CD14-positive monocyte (primary cell): ENCODE measurements around the gene LCLAT1. TPM values are rescaled to one million over a fixed set of nuclear protein-coding genes. Genes with fewer than 3 reads are reported as not detected.
A peak's percentile ranks its signal among the peaks of the same experiment; 100 is the strongest.
"Not testable (repeated sequence)": the region's sequence is repeated elsewhere in the genome, so short reads cannot be mapped to it uniquely, and the experiment has no call there.

Experiments used
- DNase-seq, 3 donors: peaks; one replicate each; pipeline ENCODE4 v3.0.0-alpha.2; 2011 to 2022
- H2AFZ ChIP-seq: 2 replicates; pipeline ENCODE4 v1.6.0; 2012; ENCODE audit warnings: mild to moderate bottlenecking, low read depth, low read length, inconsistent platforms; ENCODE audit not compliant: insufficient read depth, poor library complexity, severe bottlenecking
- H3K27ac ChIP-seq, 2 donors: 1 replicate in 1 of 2; 2 replicates in 1 of 2; pipeline ENCODE4 v1.5.1; 2012 to 2013; ENCODE audit warnings: low read length in 2 of 2, control low read depth in 1 of 2, inconsistent platforms in 1 of 2, low read depth in 1 of 2, mild to moderate bottlenecking in 1 of 2
- H3K27me3 ChIP-seq, 2 donors: one replicate each; pipeline versions ENCODE4 v1.6.0 to v1.6.1; 2011 to 2013; ENCODE audit warnings: low read length in 2 of 2; ENCODE audit not compliant: control insufficient read depth in 2 of 2, insufficient read depth in 2 of 2
- H3K36me3 ChIP-seq, 2 donors: replicated peaks in 1 of 2; 1 replicate in 1 of 2; 2 replicates in 1 of 2; pipeline versions ENCODE4 v1.5.1 to v1.6.1; 2012 to 2013; ENCODE audit warnings: low read length in 2 of 2, control low read depth in 1 of 2, inconsistent platforms in 1 of 2, mild to moderate bottlenecking in 1 of 2; ENCODE audit not compliant: insufficient read depth in 2 of 2, control insufficient read depth in 1 of 2
- H3K4me1 ChIP-seq, 2 donors: 1 replicate in 1 of 2; 2 replicates in 1 of 2; pipeline versions ENCODE4 v1.5.1 to v1.6.1; 2012 to 2013; ENCODE audit warnings: low read length in 2 of 2, control low read depth in 1 of 2, inconsistent platforms in 1 of 2, mild to moderate bottlenecking in 1 of 2, moderate library complexity in 1 of 2; ENCODE audit not compliant: insufficient read depth in 2 of 2, control insufficient read depth in 1 of 2
- H3K4me2 ChIP-seq: replicated peaks from 2 replicates; pipeline ENCODE3; 2012; ENCODE audit warnings: low read length, moderate library complexity, mild to moderate bottlenecking; ENCODE audit not compliant: poor library complexity, severe bottlenecking; ENCODE audit errors: extremely low read depth
- H3K4me3 ChIP-seq, 3 experiments: fragments of 200-600 bp in 1 of 3; sonication (generic) in 1 of 3; replicated peaks in 1 of 3; 1 replicate in 2 of 3; 2 replicates in 1 of 3; pipeline ENCODE4 v1.5.1; 2011 to 2013; ENCODE audit warnings: low read length in 3 of 3, mild to moderate bottlenecking in 3 of 3, control low read depth in 2 of 3, low read depth in 2 of 3, inconsistent platforms in 1 of 3, moderate library complexity in 1 of 3
- H3K79me2 ChIP-seq: 2 replicates; pipeline ENCODE4 v1.6.0; 2012; ENCODE audit warnings: mild to moderate bottlenecking, control low read depth, inconsistent platforms, low read length, moderate library complexity; ENCODE audit not compliant: insufficient read depth
- H3K9ac ChIP-seq: 2 replicates; pipeline ENCODE4 v1.6.0; 2017; ENCODE audit warnings: low read length, mild to moderate bottlenecking; ENCODE audit not compliant: insufficient read depth, poor library complexity, severe bottlenecking
- H3K9me3 ChIP-seq, 2 donors: replicated peaks in 1 of 2; 1 replicate in 1 of 2; 2 replicates in 1 of 2; pipeline versions ENCODE4 v1.5.1 to v1.6.1; 2012 to 2013; ENCODE audit warnings: low read length in 2 of 2, control low read depth in 1 of 2; ENCODE audit not compliant: control insufficient read depth in 1 of 2, insufficient read depth in 1 of 2
- H4K20me1 ChIP-seq: 2 replicates; pipeline ENCODE4 v1.6.0; 2012; ENCODE audit warnings: mild to moderate bottlenecking, low read length, control low read depth, moderate library complexity; ENCODE audit not compliant: insufficient read depth
- H3K27ac Mint-ChIP-seq, 7 donors: one replicate each; pipeline ENCODE4 v1.8.0; 2020; ENCODE audit warnings: mild to moderate bottlenecking in 7 of 7, mixed read lengths in 7 of 7, moderate library complexity in 6 of 7, inconsistent platforms in 2 of 7
- H3K27me3 Mint-ChIP-seq, 3 donors: one replicate each; pipeline ENCODE4 v1.8.0; 2021 to 2022; ENCODE audit warnings: low read depth in 3 of 3, mild to moderate bottlenecking in 3 of 3, mixed read lengths in 3 of 3, moderate library complexity in 3 of 3, inconsistent platforms in 1 of 3
- H3K36me3 Mint-ChIP-seq, 2 donors: one replicate each; pipeline ENCODE4 v1.8.0; 2020; ENCODE audit warnings: mixed read lengths in 2 of 2, inconsistent platforms in 1 of 2, mild to moderate bottlenecking in 1 of 2
- H3K4me1 Mint-ChIP-seq: one replicate; pipeline ENCODE4 v1.8.0; 2020; ENCODE audit warnings: mild to moderate bottlenecking, mixed read lengths
- H3K4me3 Mint-ChIP-seq, 2 donors: one replicate each; pipeline ENCODE4 v1.8.0; 2020; ENCODE audit warnings: mild to moderate bottlenecking in 2 of 2, mixed read lengths in 2 of 2, moderate library complexity in 1 of 2
- H3K9me3 Mint-ChIP-seq, 7 donors: one replicate each; pipeline ENCODE4 v1.8.0; 2020 to 2022; ENCODE audit warnings: mixed read lengths in 7 of 7, mild to moderate bottlenecking in 6 of 7, moderate library complexity in 6 of 7, inconsistent platforms in 2 of 7
- WGBS: methylation state at CpG from one replicate; pipeline ENCODE4 v1.1.5; 2013; ENCODE audit warnings: missing lambda C conversion rate; ENCODE audit not compliant: insufficient coverage; 5-methylcytosine and 5-hydroxymethylcytosine counted together
- intact Hi-C, 2 donors: fragments of 100-400 bp; cut with micrococcal nuclease; formaldehyde crosslinking; loops; one replicate each; pipeline versions ENCODE4 v1.15.0 to v1.15.1; 2023
- polyA plus RNA-seq, 3 donors: library from polyadenylated mRNA; depleted of rRNA in 1 of 3; unstranded in 2 of 3; stranded (reverse) in 1 of 3; fragments of 300-500 nt in 2 of 3; fragments of >200 nt in 1 of 3; fragmentation: Illumina TruSeq in 2 of 3; gene quantifications; 1 replicate in 2 of 3; 2 replicates in 1 of 3; pipeline ENCODE4 v1.2.3, GENCODE V29; 2012 to 2021
- TF ChIP-seq, protein P1 (sequence below): fragments of 200-600 bp; IDR thresholded peaks from one replicate; pipeline ENCODE4 v1.8.0; 2022; ENCODE audit warnings: antibody characterized with exemption, mild to moderate bottlenecking

Gene LCLAT1
- polyA plus RNA-seq, 3 donors = 1.2 to 5.7 (median 1.3) TPM

DNA sequence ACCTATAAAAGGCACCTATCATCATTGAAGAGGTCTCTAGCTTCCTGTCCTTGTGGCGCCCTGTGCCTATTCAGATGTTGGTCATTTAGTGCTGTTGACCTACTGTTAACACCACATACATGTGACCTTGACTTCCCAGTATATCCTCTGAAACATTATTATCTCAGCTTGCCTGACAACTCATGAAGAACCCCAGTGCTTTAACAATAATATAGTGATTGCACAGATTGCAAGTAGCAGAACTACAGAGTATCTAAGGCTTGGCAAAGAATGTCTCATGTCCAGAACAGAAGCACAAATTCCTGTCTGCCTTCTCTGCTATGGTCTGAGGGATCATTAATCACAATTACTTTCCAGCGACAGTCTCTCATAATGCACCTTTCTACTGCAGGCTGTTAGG lies 165.3 kb downstream of the LCLAT1 start:
- no peak overlapping the region for H3K4me3 Mint-ChIP-seq
- H3K27me3 ChIP-seq = no peaks in the 10 kb centered on the region
- intact Hi-C loops = no loop called here
- H3K27me3 Mint-ChIP-seq = peaks cover 0 to 1% (median 0%) of the 10 kb centered on the region in 3 donors
- no peak overlapping the region for H3K27ac Mint-ChIP-seq
- TF ChIP-seq, protein P1, sequence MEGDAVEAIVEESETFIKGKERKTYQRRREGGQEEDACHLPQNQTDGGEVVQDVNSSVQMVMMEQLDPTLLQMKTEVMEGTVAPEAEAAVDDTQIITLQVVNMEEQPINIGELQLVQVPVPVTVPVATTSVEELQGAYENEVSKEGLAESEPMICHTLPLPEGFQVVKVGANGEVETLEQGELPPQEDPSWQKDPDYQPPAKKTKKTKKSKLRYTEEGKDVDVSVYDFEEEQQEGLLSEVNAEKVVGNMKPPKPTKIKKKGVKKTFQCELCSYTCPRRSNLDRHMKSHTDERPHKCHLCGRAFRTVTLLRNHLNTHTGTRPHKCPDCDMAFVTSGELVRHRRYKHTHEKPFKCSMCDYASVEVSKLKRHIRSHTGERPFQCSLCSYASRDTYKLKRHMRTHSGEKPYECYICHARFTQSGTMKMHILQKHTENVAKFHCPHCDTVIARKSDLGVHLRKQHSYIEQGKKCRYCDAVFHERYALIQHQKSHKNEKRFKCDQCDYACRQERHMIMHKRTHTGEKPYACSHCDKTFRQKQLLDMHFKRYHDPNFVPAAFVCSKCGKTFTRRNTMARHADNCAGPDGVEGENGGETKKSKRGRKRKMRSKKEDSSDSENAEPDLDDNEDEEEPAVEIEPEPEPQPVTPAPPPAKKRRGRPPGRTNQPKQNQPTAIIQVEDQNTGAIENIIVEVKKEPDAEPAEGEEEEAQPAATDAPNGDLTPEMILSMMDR = no peak
- WGBS = no CpG with 5 or more reads among the region's 2 CpGs
- H3K4me2 ChIP-seq = no peak overlapping the region
- peaks cover 0 to 1% (median 0%) of the 10 kb centered on the region in 7 donors for H3K9me3 Mint-ChIP-seq
- H3K4me1 Mint-ChIP-seq = peaks cover 14% of the 10 kb centered on the region
- no peak overlapping the region for H3K9ac ChIP-seq
- no peaks in the 10 kb centered on the region for H3K9me3 ChIP-seq
- H3K27ac ChIP-seq = no peak overlapping the region
- no peaks in the 10 kb centered on the region for H3K79me2 ChIP-seq
- peaks cover 0 to 3% of the 10 kb centered on the region in 2 donors for H3K36me3 Mint-ChIP-seq
- no peak overlapping the region for H2AFZ ChIP-seq
- no peak overlapping the region for H3K4me3 ChIP-seq
- H3K36me3 ChIP-seq = no peaks in the 10 kb centered on the region
- no peaks in the 10 kb centered on the region for H4K20me1 ChIP-seq
- H3K4me1 ChIP-seq = peaks cover 0 to 3% of the 10 kb centered on the region in 2 donors
- no peak for DNase-seq

DNA sequence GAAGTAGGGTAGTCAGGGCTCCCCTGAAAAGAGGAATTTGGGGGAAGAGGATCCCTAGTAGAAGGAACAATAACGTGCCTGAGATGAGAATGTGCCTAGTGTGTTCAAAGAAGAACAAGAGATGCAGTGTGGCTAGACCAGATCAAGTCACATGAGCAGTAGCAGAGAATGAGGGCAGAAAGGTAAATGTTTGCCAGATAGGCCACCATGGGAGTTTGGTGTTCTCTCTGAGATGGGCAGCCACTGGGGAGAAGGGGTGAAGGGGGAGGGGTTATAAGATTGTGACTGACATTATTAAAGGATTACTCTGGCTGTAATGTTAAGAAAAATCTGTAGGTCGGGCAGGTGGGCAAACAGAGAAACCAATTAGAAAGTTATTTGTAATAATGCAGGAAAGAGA lies 166.0 kb downstream of the LCLAT1 start:
- Histone ChIP-seq H3K27ac (no peak overlapping the region), H3K27me3 (no peaks in the 10 kb centered on the region), H2AFZ (no peak overlapping the region), H3K9me3 (no peaks in the 10 kb centered on the region), H3K4me3 (no peak overlapping the region), H3K4me1 (peaks cover 0 to 3% of the 10 kb centered on the region in 2 donors), H3K9ac (no peak overlapping the region), H4K20me1 (no peaks in the 10 kb centered on the region), H3K36me3 (no peaks in the 10 kb centered on the region), H3K79me2 (no peaks in the 10 kb centered on the region), H3K4me2 (no peak overlapping the region)
- intact Hi-C loops = no loop called here
- no peak overlapping the region for H3K4me3 Mint-ChIP-seq
- no peak for DNase-seq
- H3K27ac Mint-ChIP-seq = peak overlapping the region in 3 of 7 donors; percentile 23 to 68 (median 38)
- peaks cover 14% of the 10 kb centered on the region for H3K4me1 Mint-ChIP-seq
- WGBS = 41% methylated on average over 2 of the region's 2 CpGs
- peaks cover 0 to 1% (median 0%) of the 10 kb centered on the region in 3 donors for H3K27me3 Mint-ChIP-seq
- TF ChIP-seq, protein P1 = no peak
- H3K9me3 Mint-ChIP-seq = peaks cover 0 to 2% (median 0%) of the 10 kb centered on the region in 7 donors
- H3K36me3 Mint-ChIP-seq = peaks cover 0 to 3% of the 10 kb centered on the region in 2 donors

DNA sequence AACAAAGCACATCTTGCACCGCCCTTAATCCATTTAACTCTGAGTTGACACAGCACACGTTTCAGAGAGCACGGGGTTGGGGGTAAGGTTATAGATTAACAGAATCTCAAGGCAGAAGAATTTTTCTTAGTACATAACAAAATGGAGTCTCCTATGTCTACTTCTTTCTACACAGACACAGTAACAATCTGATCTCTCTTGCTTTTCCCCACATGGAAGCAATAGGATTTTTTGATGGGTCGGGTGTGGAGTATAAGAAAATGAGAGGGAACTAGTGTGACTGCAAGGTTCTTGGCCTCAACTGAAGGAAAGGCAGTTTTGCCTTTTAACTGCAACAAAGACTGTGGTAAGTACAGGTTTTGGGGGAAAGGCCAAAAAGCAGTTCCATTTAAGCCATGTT lies 167.2 kb downstream of the LCLAT1 start:
- peaks cover 14% of the 10 kb centered on the region for H3K4me1 Mint-ChIP-seq
- H3K9me3 Mint-ChIP-seq, H3K36me3 Mint-ChIP-seq, H3K27ac Mint-ChIP-seq, H3K27ac ChIP-seq, H3K36me3 ChIP-seq, H3K27me3 ChIP-seq, intact Hi-C loops, DNase-seq, H3K4me2 ChIP-seq, H3K4me3 ChIP-seq, H3K79me2 ChIP-seq, H2AFZ ChIP-seq, H3K4me1 ChIP-seq, H3K9ac ChIP-seq, H3K4me3 Mint-ChIP-seq, H4K20me1 ChIP-seq, H3K9me3 ChIP-seq, H3K27me3 Mint-ChIP-seq: not testable (repeated sequence)
- no CpG with 5 or more reads among the region's 4 CpGs for WGBS
